GM18511 (cell line): ENCODE data around the gene NOLC1.

Source experiments
- ATAC-seq: cut with Tn5 transposase; IDR thresholded peaks from one replicate; pipeline ENCODE4 v1.9.1; 2021; ENCODE audit warnings: mild to moderate bottlenecking, moderate library complexity; ENCODE audit not compliant: unreplicated experiment

NOLC1 gene

DNA sequence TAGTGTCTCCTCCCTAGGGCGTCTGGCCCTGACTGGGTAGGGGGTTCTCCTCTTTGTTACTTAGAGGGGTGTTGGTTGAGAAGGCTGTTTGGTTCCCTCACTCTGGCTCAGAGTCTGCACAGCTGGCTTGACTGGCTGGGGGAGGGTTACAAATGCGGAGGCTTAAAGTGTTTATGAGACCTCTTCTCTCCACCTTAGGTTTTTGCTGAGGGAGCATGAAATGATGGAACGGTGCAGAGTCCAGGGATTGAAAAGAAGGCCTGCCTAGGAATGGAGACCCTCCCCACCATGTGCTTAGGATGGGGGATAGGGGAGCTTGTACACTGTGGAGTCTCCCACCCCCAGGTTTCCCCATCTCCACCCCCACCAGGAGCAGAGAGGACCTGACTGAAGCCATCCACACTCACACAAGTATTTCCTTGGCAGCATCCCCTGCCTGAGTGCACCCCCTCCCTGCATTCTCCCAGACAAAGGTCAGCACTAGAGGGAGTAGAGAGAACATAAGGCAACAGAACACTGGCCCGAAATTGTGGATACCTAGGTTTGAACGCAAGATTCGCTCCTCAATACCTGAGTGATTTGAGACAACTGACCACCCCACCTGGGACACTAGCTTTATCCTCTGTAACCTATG, 30.3 kb upstream of the NOLC1 start:
- no peak for ATAC-seq

- ATAC-seq, result no peak
Observed at GRCh38 chr10:102122450-102122849, 29.7 kb upstream of the NOLC1 start.

- ATAC-seq, result no peak
Observed at GRCh38 chr10:102123223-102123622, 29.0 kb upstream of the NOLC1 start.

DNA sequence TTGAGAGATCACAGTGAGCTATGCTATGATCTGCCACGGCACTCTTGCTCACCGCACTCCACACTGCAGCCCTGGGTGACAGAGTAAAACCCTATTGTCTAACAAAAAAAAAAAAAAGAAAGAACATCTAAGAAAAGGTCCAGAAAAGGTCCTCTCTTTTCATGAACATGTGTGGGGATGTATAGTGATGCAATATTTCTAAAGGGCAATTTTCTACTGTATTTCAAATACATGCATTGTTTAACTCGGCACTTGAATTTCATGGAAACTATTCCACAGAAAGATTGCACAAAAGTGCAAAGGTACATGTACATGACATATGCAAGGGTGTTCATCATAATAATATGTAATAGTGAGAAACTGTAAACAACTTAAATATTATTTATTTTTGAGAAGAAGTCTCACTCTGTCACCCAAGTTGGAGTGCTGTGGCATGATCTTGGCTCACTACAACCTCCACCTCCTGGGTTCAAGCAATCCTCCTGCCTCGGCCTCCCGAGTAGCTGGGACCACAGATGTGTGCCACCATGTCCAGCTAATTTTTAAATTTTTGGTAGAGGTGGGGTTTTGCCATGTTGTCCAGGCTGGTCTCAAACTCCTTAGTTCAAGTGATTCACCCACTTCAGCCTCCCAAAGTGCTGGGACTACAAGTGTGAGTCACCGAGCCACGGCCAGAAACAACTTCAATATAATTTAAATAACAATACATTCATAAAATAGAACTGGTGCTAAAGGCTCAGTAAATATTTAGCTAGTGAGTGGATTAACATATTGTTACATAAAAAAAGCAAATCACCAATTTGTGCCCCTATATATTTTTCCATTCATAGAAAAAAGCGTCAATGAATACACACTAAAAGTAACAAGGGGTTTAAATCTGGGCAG, 20.7 kb upstream of the NOLC1 start:
- no peak for ATAC-seq

DNA sequence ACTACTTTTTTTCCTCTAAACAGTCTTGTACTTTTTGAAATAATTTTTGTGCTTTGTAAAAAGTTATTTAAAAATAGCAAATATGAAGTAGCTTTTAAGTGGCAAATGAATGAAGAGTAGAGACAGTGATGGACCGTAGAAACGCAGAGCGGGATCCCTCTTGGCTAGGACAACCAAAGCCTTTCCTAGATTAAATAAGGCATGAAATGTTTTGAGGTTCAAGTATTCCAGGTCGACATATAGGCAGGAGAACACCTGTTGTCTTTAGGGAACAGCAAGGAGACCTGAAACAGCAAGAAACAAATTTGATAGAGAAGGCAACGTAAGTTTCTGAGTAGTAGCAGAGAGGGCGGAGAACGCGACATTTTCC, 20.0 kb upstream of the NOLC1 start:
- ATAC-seq, result no peak

- ATAC-seq, result peak; percentile 88
Observed at GRCh38 chr10:102132563-102133372, 19.4 kb upstream of the NOLC1 start, which contains the start of gene PPRC1. Gene PPRC1, plus strand, starts transcription at chr10:102133040. Its CDS starts 29 bp downstream, at chr10:102133069.

DNA sequence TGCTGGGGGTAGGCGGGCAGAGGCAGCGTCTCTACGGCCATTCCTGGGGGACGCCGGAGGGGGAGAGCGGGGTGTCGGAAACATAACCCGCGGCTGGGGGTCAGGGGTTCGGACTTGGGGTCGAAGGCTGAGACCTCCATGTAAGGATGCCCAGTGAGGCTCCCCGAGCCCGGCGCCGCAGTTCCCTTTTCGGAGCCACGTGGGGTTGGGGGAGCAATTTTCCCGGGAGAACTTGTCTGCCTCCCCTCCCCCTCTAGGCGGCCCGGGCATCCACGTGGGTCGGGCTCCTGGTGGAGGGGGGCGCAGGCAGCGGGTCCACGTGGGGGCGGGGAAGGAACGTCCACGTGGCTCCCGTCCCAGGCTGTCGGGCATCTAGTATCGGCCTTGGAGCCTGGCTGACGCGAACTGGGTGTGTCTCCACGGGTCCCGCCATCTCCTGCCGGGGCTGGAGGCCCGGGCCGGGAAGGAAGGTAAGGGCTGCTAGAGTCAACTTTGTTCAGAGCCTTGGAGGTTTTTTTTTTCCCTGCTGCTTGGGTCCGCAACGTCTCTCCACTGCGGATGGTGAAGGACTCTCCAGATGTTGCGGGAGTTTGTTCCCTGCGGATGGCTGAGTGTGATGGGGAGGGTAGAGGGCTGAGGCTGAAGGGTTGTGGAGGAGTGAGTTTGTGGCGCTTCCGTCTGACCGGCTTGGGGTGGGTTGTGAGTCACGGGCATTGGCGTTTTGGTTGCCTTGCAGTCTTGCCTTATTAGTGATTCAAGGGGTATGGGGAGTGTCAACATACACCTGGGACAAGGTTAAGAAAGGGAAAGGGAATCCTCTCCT, 18.6 kb upstream of the NOLC1 start:
- ATAC-seq, result peak; percentile 30

GRCh38 chr10:102134416-102134815, 17.8 kb upstream of the NOLC1 start:
- no peak for ATAC-seq

GRCh38 chr10:102135956-102136526, 16.1 kb upstream of the NOLC1 start:
- no peak for ATAC-seq

DNA sequence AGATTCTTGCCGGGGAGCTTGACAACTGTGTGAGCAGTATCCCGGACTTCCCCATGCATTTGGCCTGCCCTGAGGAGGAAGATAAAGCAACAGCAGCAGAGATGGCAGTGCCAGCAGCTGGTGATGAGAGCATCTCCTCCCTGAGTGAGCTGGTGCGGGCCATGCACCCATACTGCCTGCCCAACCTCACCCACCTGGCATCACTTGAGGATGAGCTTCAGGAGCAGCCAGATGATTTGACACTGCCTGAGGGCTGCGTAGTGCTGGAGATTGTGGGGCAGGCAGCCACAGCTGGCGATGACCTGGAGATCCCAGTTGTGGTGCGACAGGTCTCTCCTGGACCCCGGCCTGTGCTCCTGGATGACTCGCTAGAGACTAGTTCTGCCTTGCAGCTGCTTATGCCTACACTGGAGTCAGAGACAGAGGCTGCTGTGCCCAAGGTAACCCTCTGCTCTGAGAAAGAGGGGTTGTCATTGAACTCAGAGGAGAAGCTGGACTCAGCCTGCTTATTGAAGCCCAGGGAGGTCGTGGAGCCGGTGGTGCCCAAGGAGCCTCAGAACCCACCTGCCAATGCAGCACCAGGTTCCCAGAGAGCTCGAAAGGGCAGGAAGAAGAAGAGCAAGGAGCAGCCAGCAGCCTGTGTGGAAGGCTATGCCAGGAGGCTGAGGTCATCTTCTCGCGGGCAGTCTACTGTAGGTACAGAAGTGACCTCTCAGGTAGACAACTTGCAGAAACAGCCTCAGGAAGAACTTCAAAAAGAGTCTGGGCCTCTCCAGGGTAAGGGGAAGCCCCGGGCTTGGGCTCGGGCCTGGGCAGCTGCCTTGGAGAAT, 12.7 kb upstream of the NOLC1 start:
- ATAC-seq, result no peak

- no peak for ATAC-seq
Observed at GRCh38 chr10:102140218-102140617, 12.0 kb upstream of the NOLC1 start.

- ATAC-seq, result no peak
Observed at GRCh38 chr10:102140913-102141540, 11.2 kb upstream of the NOLC1 start.

- ATAC-seq, result no peak
Observed at GRCh38 chr10:102141583-102142107, 10.5 kb upstream of the NOLC1 start.

GRCh38 chr10:102146971-102147428, 5.2 kb upstream of the NOLC1 start:
- no peak for ATAC-seq

GRCh38 chr10:102147561-102147960, 4.6 kb upstream of the NOLC1 start:
- ATAC-seq, result no peak

- no peak for ATAC-seq
Observed at GRCh38 chr10:102148275-102148674, 3.9 kb upstream of the NOLC1 start.

- ATAC-seq, result no peak
Observed at GRCh38 chr10:102150970-102151773, 1.0 kb upstream of the NOLC1 start.

DNA sequence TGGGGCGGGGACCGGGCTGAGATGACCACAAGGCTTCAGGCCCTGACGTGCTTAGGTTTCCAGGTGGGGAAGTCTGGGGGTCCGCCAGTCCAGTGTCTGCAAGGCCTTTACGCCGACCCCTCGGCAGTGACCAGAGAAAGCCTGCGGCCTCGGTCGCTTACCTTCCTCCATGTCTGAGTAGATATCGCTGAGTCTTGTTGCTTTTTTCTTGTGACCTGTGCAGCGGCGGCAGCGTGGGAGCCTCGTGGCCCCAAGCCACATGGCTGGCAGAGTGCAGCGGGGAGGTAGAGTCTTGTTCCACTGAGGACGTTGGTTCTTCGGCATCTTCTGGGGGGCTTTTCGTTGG, 329 bp downstream of the NOLC1 start:
- ATAC-seq, result peak; percentile 22
